ENCODE results near the gene HLA-DQA1.
A peak's percentile ranks its signal among the peaks of the same experiment; 100 is the strongest.
"Not testable (repeated sequence)": the region's sequence is repeated elsewhere in the genome, so short reads cannot be mapped to it uniquely, and the experiment has no call there.

The HLA-DQA1 gene

GRCh38 chr6:32659856-32660595 lies 22.8 kb downstream of the HLA-DQA1 start:
- DNase-seq = no peak

- DNase-seq = no peak
These were observed 24.9 kb downstream of the HLA-DQA1 start for GRCh38 chr6:32662099-32662498.

- no peak for DNase-seq
These were observed 25.6 kb downstream of the HLA-DQA1 start for GRCh38 chr6:32662836-32663235.

GRCh38 chr6:32664354-32664753 lies 27.1 kb downstream of the HLA-DQA1 start:
- DNase-seq = no peak

- DNase-seq = peak; percentile 52
These were observed 27.7 kb downstream of the HLA-DQA1 start for GRCh38 chr6:32664827-32665362.

GRCh38 chr6:32665661-32666060 lies 28.5 kb downstream of the HLA-DQA1 start:
- no peak for DNase-seq

- DNase-seq = peak; percentile 90
These were observed 29.5 kb downstream of the HLA-DQA1 start, which contains the start of gene HLA-DQB1 for GRCh38 chr6:32666420-32667300. TSS of gene HLA-DQB1 (minus strand) at chr6:32666657. CDS start at chr6:32666607, 50 bp downstream.

- DNase-seq = peak; percentile 95
These were observed 31.1 kb downstream of the HLA-DQA1 start for GRCh38 chr6:32668226-32668747.

- no peak for DNase-seq
These were observed 32.0 kb downstream of the HLA-DQA1 start for GRCh38 chr6:32669240-32669639.

GRCh38 chr6:32669893-32670292 lies 32.7 kb downstream of the HLA-DQA1 start:
- DNase-seq = no peak

GRCh38 chr6:32671908-32672307 lies 34.7 kb downstream of the HLA-DQA1 start:
- DNase-seq = not testable (repeated sequence)

GRCh38 chr6:32674123-32674522 lies 36.9 kb downstream of the HLA-DQA1 start:
- DNase-seq = not testable (repeated sequence)

GRCh38 chr6:32679492-32679891 lies 42.3 kb downstream of the HLA-DQA1 start:
- DNase-seq = no peak

GRCh38 chr6:32680055-32680454 lies 42.8 kb downstream of the HLA-DQA1 start:
- DNase-seq = no peak

- DNase-seq = no peak
These were observed 47.0 kb downstream of the HLA-DQA1 start for GRCh38 chr6:32684246-32684645.

- peak; percentile 91 for DNase-seq
These were observed 48.4 kb downstream of the HLA-DQA1 start for GRCh38 chr6:32685603-32686002.

GRCh38 chr6:32689531-32690501 lies 52.6 kb downstream of the HLA-DQA1 start:
- peak; percentile 26 for DNase-seq

GRCh38 chr6:32692019-32692418 lies 54.8 kb downstream of the HLA-DQA1 start:
- DNase-seq = peak; percentile 77

Data from CD4-positive, alpha-beta T cell treated with Interleukin-17A for 1 hour (primary cell).